ENCODE data around the gene BMP3. TPM values are rescaled to one million over a fixed set of nuclear protein-coding genes. Genes with fewer than 3 reads are reported as not detected.

The BMP3 gene
- total and polyA plus RNA-seq, 10 of the 15 experiments (the other 5 are each of a cell fraction or from before 2014, with no cell fraction given) = 0.37 to 1.4 (median 0.88) TPM

GRCh38 chr4:80989921-80990544, 40.5 kb upstream of the BMP3 start:
- FAIRE-seq (peak; percentile 65), ATAC-seq (peak; percentile 85), DNase-seq (ENCODE audit: low read depth, low spot score) (peak; percentile 26)
- H3K9me3 ChIP-seq (replicated peaks; ENCODE audit: control insufficient read depth, insufficient read depth, low read length) = no peaks in the 10 kb centered on the region; the same call in 2 of the 3 replicates
- ChIA-PET RAD21 (ENCODE audit: unreplicated experiment) (interaction anchor here (0.7 to 4.5 kb wide), 15 partner anchors 13 to 628 kb away, joined by 3 to 17 read pairs (median 5); no protein-coding TSS in a partner anchor), POLR2A (no interaction called here), SMC1A (ENCODE audit: uncharacterized antibody, unreplicated experiment) (interaction anchor here (0.6 to 5.1 kb wide), 27 partner anchors 8 to 627 kb away, joined by 3 to 30 read pairs (median 4); partner anchors contain the start of gene BMP3), CTCF (interaction anchor here (0.7 to 3.7 kb wide), 49 partner anchors 8 to 627 kb away, joined by 3 to 44 read pairs (median 4); partner anchors contain the start of gene BMP3)
- peak; percentile 80 for TF ChIP-seq RAD21 (IDR thresholded peaks at IDR 0.05; ENCODE audit: insufficient read depth, low read depth, low read length)
- TF ChIP-seq MTA2 (IDR thresholded peaks at IDR 0.05; ENCODE audit: low read depth) = no peak
- TF ChIP-seq, protein P1, sequence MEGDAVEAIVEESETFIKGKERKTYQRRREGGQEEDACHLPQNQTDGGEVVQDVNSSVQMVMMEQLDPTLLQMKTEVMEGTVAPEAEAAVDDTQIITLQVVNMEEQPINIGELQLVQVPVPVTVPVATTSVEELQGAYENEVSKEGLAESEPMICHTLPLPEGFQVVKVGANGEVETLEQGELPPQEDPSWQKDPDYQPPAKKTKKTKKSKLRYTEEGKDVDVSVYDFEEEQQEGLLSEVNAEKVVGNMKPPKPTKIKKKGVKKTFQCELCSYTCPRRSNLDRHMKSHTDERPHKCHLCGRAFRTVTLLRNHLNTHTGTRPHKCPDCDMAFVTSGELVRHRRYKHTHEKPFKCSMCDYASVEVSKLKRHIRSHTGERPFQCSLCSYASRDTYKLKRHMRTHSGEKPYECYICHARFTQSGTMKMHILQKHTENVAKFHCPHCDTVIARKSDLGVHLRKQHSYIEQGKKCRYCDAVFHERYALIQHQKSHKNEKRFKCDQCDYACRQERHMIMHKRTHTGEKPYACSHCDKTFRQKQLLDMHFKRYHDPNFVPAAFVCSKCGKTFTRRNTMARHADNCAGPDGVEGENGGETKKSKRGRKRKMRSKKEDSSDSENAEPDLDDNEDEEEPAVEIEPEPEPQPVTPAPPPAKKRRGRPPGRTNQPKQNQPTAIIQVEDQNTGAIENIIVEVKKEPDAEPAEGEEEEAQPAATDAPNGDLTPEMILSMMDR (IDR thresholded peaks at IDR 0.05 in 2 of 3, conservative IDR thresholded peaks at IDR 0.05 in 1 of 3; ENCODE audit: control insufficient read depth in 2 of 3, extremely low read depth in 1 of 3, insufficient read depth in 1 of 3, low read depth in 3 of 3, low read length in 3 of 3) = peak; percentile 58 to 68 (median 61)
- TF ChIP-seq ZSCAN29 (IDR thresholded peaks at IDR 0.05) = no peak
- peak; percentile 83; the same call in 1 of the 2 replicates for TF ChIP-seq SMC3 (IDR thresholded peaks at IDR 0.05; ENCODE audit: borderline replicate concordance, low read length)
- TF ChIP-seq CBX5 (IDR thresholded peaks at IDR 0.05; ENCODE audit: low read depth) = no peak
- no peaks in the 10 kb centered on the region for H3K4me1 ChIP-seq (ENCODE audit: control insufficient read depth, insufficient read depth, low read length)
- H2AFZ ChIP-seq (ENCODE audit: control insufficient read depth, low read depth, low read length) = no peak overlapping the region
- H3K79me2 ChIP-seq (ENCODE audit: control insufficient read depth, insufficient read depth, low read length) = no peaks in the 10 kb centered on the region
- H4K20me1 ChIP-seq (ENCODE audit: control insufficient read depth, insufficient read depth) = no peaks in the 10 kb centered on the region
- WGBS (ENCODE audit: insufficient coverage, insufficient replicate concordance, low lambda C conversion rate, missing lambda C conversion rate) = 0% methylated on average over 2 of the region's 2 CpGs
- H3K27ac ChIP-seq (ENCODE audit: control insufficient read depth, insufficient read depth) = no peak overlapping the region
- no TSS peak for BruUV-seq (replicated peaks)
- H3K36me3 ChIP-seq (ENCODE audit: control insufficient read depth in 2 of 2, insufficient read depth in 2 of 2, low read length in 1 of 2) = no peaks in the 10 kb centered on the region
- no peak overlapping the region for H3K9ac ChIP-seq (ENCODE audit: control insufficient read depth, insufficient read depth, low read length)
- H3K4me2 ChIP-seq (ENCODE audit: control insufficient read depth, insufficient read depth) = no peak overlapping the region
- no peak overlapping the region for H3K4me3 ChIP-seq
- in situ Hi-C loops (cut with MboI) = no loop called here
- intact Hi-C loops (cut with micrococcal nuclease; ENCODE audit: unreplicated experiment) = loop anchor here (1.0 to 2.0 kb wide), 4 partner anchors 51 to 628 kb away; no protein-coding TSS in a partner anchor
- H3K27me3 ChIP-seq (replicated peaks in 1 of 2; ENCODE audit: control insufficient read depth in 2 of 2, insufficient read depth in 2 of 2, low read length in 1 of 2) = no peaks in the 10 kb centered on the region
